GM12875 (cell line): Measurements from ENCODE around the gene ELF1.

Source experiments
- H3K4me3 ChIP-seq: one replicate; pipeline ENCODE4 v1.5.1; 2011; ENCODE audit warnings: low read depth, low read length, control low read depth
- CTCF ChIP-seq: IDR thresholded peaks from 2 replicates; pipeline ENCODE4 v1.5.1; 2011; ENCODE audit warnings: low read depth, mild to moderate bottlenecking, control low read depth, inconsistent platforms, low read length, moderate library complexity, borderline replicate concordance; ENCODE audit not compliant: insufficient read depth

Gene ELF1

GRCh38 chr13:40969169-40969901 is 49.8 kb downstream of the ELF1 start:
- TF ChIP-seq CTCF = no peak

GRCh38 chr13:40968416-40969000 is 50.6 kb downstream of the ELF1 start:
- H3K4me3 ChIP-seq = no peak overlapping the region

More at GRCh38 chr13:40969169-40969901, 49.8 kb downstream of the ELF1 start:
- H3K4me3 ChIP-seq = no peak overlapping the region

GRCh38 chr13:40966298-40966697 is 52.8 kb downstream of the ELF1 start:
- no peak for TF ChIP-seq CTCF
- no peak overlapping the region for H3K4me3 ChIP-seq

More at GRCh38 chr13:40968416-40969000, 50.6 kb downstream of the ELF1 start:
- no peak for TF ChIP-seq CTCF

- TF ChIP-seq CTCF = no peak
- no peak overlapping the region for H3K4me3 ChIP-seq
Observed at GRCh38 chr13:40963927-40964326, 55.2 kb downstream of the ELF1 start.

- no peak overlapping the region for H3K4me3 ChIP-seq
- no peak for TF ChIP-seq CTCF
Observed at GRCh38 chr13:40961826-40962225, 57.3 kb downstream of the ELF1 start.

- TF ChIP-seq CTCF = no peak
- no peak overlapping the region for H3K4me3 ChIP-seq
Observed at GRCh38 chr13:40961214-40961613, 57.9 kb downstream of the ELF1 start.

- no peak overlapping the region for H3K4me3 ChIP-seq
- no peak for TF ChIP-seq CTCF
Observed at GRCh38 chr13:40960716-40961115, 58.4 kb downstream of the ELF1 start.
